GM23338 (cell line): ENCODE measurements around the gene HOXC4. TPM values are rescaled to one million over a fixed set of nuclear protein-coding genes. Genes with fewer than 3 reads are reported as not detected.
A peak's percentile ranks its signal among the peaks of the same experiment; 100 is the strongest.

Source experiments
- ATAC-seq: fragments of 200-7000 bp; cut with Tn5 transposase; 3 replicates; pipeline ENCODE4 v1.9.1; 2020
- DNase-seq: peaks from one replicate; pipeline ENCODE4 v3.0.0-alpha.2; 2015; ENCODE audit warnings: low spot score
- H2AFZ ChIP-seq: fragments of 200-600 bp; sonication (generic); 2 replicates; pipeline ENCODE4 v1.8.0; 2016; ENCODE audit warnings: antibody characterized with exemption, mild to moderate bottlenecking, moderate library complexity
- H3F3A ChIP-seq: fragments of 200-600 bp; sonication (generic); replicated peaks from 2 replicates; pipeline ENCODE4 v1.8.0; 2017; ENCODE audit warnings: antibody characterized with exemption, mixed run types, low read depth
- H3K27ac ChIP-seq: fragments of 200-600 bp; sonication (generic); 2 replicates; pipeline ENCODE4 v1.6.1; 2016; ENCODE audit warnings: low read depth
- H3K27me3 ChIP-seq: fragments of 200-600 bp; sonication (generic); 2 replicates; pipeline ENCODE4 v1.8.0; 2016; ENCODE audit warnings: mild to moderate bottlenecking, mixed run types, moderate library complexity; ENCODE audit not compliant: insufficient read depth
- H3K36me3 ChIP-seq: fragments of 200-600 bp; sonication (generic); 2 replicates; pipeline ENCODE4 v1.8.0; 2016; ENCODE audit warnings: mild to moderate bottlenecking; ENCODE audit not compliant: insufficient read depth
- H3K4me1 ChIP-seq: fragments of 200-600 bp; sonication (generic); 2 replicates; pipeline ENCODE4 v1.8.0; 2016; ENCODE audit warnings: mild to moderate bottlenecking, moderate library complexity; ENCODE audit not compliant: insufficient read depth
- H3K4me2 ChIP-seq: fragments of 200-600 bp; sonication (generic); 2 replicates; pipeline ENCODE4 v1.7.1; 2017; ENCODE audit warnings: mixed run types
- H3K4me3 ChIP-seq: fragments of 200-600 bp; sonication (generic); 2 replicates; pipeline ENCODE4 v1.6.1; 2016; ENCODE audit warnings: mixed run types
- H3K79me2 ChIP-seq: fragments of 200-600 bp; sonication (generic); replicated peaks from 2 replicates; pipeline ENCODE4 v1.8.0; 2017; ENCODE audit warnings: mild to moderate bottlenecking; ENCODE audit not compliant: insufficient read depth
- H3K9me2 ChIP-seq: fragments of 200-600 bp; sonication (generic); 2 replicates; pipeline ENCODE4 v1.8.0; 2017; ENCODE audit not compliant: insufficient read depth
- H4K20me1 ChIP-seq: fragments of 200-600 bp; sonication (generic); replicated peaks from 2 replicates; pipeline ENCODE4 v1.8.0; 2017; ENCODE audit warnings: mild to moderate bottlenecking; ENCODE audit not compliant: insufficient read depth
- H3K27ac Mint-ChIP-seq: 2 replicates; pipeline ENCODE4 v1.8.0; 2020; ENCODE audit warnings: inconsistent platforms, mild to moderate bottlenecking, moderate library complexity, mixed read lengths
- H3K27me3 Mint-ChIP-seq: 3 replicates; pipeline ENCODE4 v1.8.0; 2022; ENCODE audit warnings: low read depth, mild to moderate bottlenecking, moderate library complexity, mixed read lengths, inconsistent platforms; ENCODE audit not compliant: insufficient read depth, poor library complexity
- H3K36me3 Mint-ChIP-seq: 3 replicates; pipeline ENCODE4 v1.8.0; 2021; ENCODE audit warnings: low read depth, mild to moderate bottlenecking, inconsistent platforms, moderate library complexity, mixed read lengths
- H3K4me1 Mint-ChIP-seq: 3 replicates; pipeline ENCODE4 v1.8.0; 2020; ENCODE audit warnings: mild to moderate bottlenecking, inconsistent platforms, mixed read lengths
- H3K4me3 Mint-ChIP-seq: 3 replicates; pipeline ENCODE4 v1.8.0; 2021; ENCODE audit warnings: moderate library complexity, mild to moderate bottlenecking, inconsistent platforms, mixed read lengths
- H3K9me3 Mint-ChIP-seq: 3 replicates; pipeline ENCODE4 v1.8.0; 2020; ENCODE audit warnings: moderate library complexity, mild to moderate bottlenecking, inconsistent platforms, mixed read lengths
- EZH2 ChIP-seq: fragments of 200-600 bp; sonication (generic); IDR thresholded peaks from one replicate; pipeline ENCODE4 v1.8.0; 2017; ENCODE audit warnings: antibody characterized with exemption, mild to moderate bottlenecking, low read depth; ENCODE audit not compliant: unreplicated experiment
- NANOG ChIP-seq: IDR thresholded peaks from 2 replicates; pipeline ENCODE4 v1.6.1; 2016; ENCODE audit warnings: antibody characterized with exemption, borderline replicate concordance
- STAT1 ChIP-seq: IDR thresholded peaks from one replicate; pipeline ENCODE4 v1.6.1; 2016; ENCODE audit warnings: antibody characterized with exemption; ENCODE audit not compliant: unreplicated experiment
- ZNF114 ChIP-seq: fragments of 250-450 bp; sonication (Bioruptor Pico); IDR thresholded peaks from 2 replicates; pipeline ENCODE4 v1.5.0; 2020; ENCODE audit warnings: mild to moderate bottlenecking, moderate library complexity
- polyA plus RNA-seq: library from polyadenylated mRNA; unstranded; fragments of >200 nt; fragmentation: Nextera tagmentation; extraction: Ambion mirVana; gene quantifications from 2 replicates; pipeline ENCODE4 v1.2.1, GENCODE V29; 2016
- total RNA-seq: library from RNA; depleted of rRNA; stranded (reverse); fragments of >200 nt; shearing (Covaris generic); gene quantifications from 2 replicates; pipeline ENCODE4 v1.2.3, GENCODE V29; 2014
- TF ChIP-seq, protein P1 (sequence below): fragments of 250-450 bp; sonication (Bioruptor Pico); IDR thresholded peaks from 2 replicates; pipeline ENCODE4 v1.5.0; 2020; ENCODE audit warnings: mild to moderate bottlenecking, moderate library complexity

The HOXC4 gene
- total and polyA plus RNA-seq, 2 experiments from 2014 or later, result not detected

DNA sequence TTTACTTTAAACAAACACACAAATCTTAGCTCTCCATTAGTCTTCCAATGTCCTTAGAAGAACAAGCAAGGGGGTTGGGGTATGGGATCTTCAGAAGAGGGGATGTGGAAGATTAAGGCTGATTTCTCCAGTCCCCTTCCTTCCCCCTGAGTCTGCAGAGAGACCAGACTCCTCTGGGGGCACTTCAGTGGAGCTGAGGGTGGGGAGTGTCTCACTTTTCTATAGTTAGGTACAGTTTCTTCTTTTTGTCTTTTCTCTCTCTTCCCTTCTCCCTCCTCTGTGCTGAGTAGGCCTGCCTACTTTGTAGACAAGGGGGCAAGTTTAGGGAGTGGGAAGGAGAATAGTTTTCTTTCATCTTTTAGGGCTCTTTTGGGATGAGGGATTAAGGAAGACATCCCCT is 2.5 kb downstream of the HOXC4 start:
- no peaks in the 10 kb centered on the region for H3K9me2 ChIP-seq
- H3K79me2 ChIP-seq, result no peaks in the 10 kb centered on the region
- DNase-seq (no peak), ATAC-seq (no peak)
- no peak overlapping the region for H3K27ac ChIP-seq
- peaks cover 93% of the 10 kb centered on the region for H3K4me1 ChIP-seq
- no peaks in the 10 kb centered on the region for H3K36me3 Mint-ChIP-seq
- H3K4me1 Mint-ChIP-seq, result peaks cover 62% of the 10 kb centered on the region
- no peak overlapping the region for H2AFZ ChIP-seq
- H3K27me3 Mint-ChIP-seq, result peaks cover 99% of the 10 kb centered on the region
- peaks cover 100% of the 10 kb centered on the region for H3K27me3 ChIP-seq
- no peak overlapping the region for H3K4me3 Mint-ChIP-seq
- no peak for TF ChIP-seq ZNF114 (CRISPR knock-in tag)
- TF ChIP-seq EZH2, result peak; percentile 48
- TF ChIP-seq, protein P1, sequence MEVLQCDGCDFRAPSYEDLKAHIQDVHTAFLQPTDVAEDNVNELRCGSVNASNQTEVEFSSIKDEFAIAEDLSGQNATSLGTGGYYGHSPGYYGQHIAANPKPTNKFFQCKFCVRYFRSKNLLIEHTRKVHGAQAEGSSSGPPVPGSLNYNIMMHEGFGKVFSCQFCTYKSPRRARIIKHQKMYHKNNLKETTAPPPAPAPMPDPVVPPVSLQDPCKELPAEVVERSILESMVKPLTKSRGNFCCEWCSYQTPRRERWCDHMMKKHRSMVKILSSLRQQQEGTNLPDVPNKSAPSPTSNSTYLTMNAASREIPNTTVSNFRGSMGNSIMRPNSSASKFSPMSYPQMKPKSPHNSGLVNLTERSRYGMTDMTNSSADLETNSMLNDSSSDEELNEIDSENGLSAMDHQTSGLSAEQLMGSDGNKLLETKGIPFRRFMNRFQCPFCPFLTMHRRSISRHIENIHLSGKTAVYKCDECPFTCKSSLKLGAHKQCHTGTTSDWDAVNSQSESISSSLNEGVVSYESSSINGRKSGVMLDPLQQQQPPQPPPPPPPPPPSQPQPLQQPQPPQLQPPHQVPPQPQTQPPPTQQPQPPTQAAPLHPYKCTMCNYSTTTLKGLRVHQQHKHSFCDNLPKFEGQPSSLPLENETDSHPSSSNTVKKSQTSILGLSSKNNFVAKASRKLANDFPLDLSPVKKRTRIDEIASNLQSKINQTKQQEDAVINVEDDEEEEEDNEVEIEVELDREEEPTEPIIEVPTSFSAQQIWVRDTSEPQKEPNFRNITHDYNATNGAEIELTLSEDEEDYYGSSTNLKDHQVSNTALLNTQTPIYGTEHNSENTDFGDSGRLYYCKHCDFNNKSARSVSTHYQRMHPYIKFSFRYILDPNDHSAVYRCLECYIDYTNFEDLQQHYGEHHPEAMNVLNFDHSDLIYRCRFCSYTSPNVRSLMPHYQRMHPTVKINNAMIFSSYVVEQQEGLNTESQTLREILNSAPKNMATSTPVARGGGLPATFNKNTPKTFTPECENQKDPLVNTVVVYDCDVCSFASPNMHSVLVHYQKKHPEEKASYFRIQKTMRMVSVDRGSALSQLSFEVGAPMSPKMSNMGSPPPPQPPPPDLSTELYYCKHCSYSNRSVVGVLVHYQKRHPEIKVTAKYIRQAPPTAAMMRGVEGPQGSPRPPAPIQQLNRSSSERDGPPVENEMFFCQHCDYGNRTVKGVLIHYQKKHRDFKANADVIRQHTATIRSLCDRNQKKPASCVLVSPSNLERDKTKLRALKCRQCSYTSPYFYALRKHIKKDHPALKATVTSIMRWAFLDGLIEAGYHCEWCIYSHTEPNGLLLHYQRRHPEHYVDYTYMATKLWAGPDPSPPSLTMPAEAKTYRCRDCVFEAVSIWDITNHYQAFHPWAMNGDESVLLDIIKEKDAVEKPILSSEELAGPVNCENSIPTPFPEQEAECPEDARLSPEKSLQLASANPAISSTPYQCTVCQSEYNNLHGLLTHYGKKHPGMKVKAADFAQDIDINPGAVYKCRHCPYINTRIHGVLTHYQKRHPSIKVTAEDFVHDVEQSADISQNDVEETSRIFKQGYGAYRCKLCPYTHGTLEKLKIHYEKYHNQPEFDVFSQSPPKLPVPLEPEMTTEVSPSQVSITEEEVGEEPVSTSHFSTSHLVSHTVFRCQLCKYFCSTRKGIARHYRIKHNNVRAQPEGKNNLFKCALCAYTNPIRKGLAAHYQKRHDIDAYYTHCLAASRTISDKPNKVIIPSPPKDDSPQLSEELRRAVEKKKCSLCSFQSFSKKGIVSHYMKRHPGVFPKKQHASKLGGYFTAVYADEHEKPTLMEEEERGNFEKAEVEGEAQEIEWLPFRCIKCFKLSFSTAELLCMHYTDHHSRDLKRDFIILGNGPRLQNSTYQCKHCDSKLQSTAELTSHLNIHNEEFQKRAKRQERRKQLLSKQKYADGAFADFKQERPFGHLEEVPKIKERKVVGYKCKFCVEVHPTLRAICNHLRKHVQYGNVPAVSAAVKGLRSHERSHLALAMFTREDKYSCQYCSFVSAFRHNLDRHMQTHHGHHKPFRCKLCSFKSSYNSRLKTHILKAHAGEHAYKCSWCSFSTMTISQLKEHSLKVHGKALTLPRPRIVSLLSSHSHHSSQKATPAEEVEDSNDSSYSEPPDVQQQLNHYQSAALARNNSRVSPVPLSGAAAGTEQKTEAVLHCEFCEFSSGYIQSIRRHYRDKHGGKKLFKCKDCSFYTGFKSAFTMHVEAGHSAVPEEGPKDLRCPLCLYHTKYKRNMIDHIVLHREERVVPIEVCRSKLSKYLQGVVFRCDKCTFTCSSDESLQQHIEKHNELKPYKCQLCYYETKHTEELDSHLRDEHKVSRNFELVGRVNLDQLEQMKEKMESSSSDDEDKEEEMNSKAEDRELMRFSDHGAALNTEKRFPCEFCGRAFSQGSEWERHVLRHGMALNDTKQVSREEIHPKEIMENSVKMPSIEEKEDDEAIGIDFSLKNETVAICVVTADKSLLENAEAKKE (CRISPR knock-in tag), result no peak
- no peak overlapping the region for H3K27ac Mint-ChIP-seq
- H4K20me1 ChIP-seq, result peaks cover 25% of the 10 kb centered on the region; the same call in 1 of the 2 replicates
- peak overlapping the region; percentile 31 for H3K4me2 ChIP-seq
- no peaks in the 10 kb centered on the region; the same call in 1 of the 3 replicates for H3K9me3 Mint-ChIP-seq
- H3K4me3 ChIP-seq, result no peak overlapping the region
- peaks cover 54% of the 10 kb centered on the region for H3F3A ChIP-seq
- H3K36me3 ChIP-seq, result no peaks in the 10 kb centered on the region

GRCh38 chr12:54058128-54058768 is 4.6 kb downstream of the HOXC4 start:
- Histone ChIP-seq H3K27ac (no peak overlapping the region), H3K4me3 (no peak overlapping the region; the same call in 1 of the 2 replicates), H3K27me3 (peaks cover 100% of the 10 kb centered on the region), H2AFZ (no peak overlapping the region), H3K36me3 (no peaks in the 10 kb centered on the region), H3K4me2 (peak overlapping the region; percentile 68), H3F3A (peaks cover 36% of the 10 kb centered on the region), H3K79me2 (no peaks in the 10 kb centered on the region), H3K4me1 (peaks cover 87% of the 10 kb centered on the region), H4K20me1 (peaks cover 18% of the 10 kb centered on the region; the same call in 1 of the 2 replicates), H3K9me2 (no peaks in the 10 kb centered on the region)
- H3K4me3 Mint-ChIP-seq, result peak overlapping the region; percentile 11; the same call in 1 of the 3 replicates
- H3K27me3 Mint-ChIP-seq, result peaks cover 99% of the 10 kb centered on the region
- no peak overlapping the region for H3K27ac Mint-ChIP-seq
- ATAC-seq (peak; percentile 40), DNase-seq (no peak)
- H3K4me1 Mint-ChIP-seq, result peaks cover 58% of the 10 kb centered on the region
- H3K9me3 Mint-ChIP-seq, result no peaks in the 10 kb centered on the region; the same call in 2 of the 3 replicates
- H3K36me3 Mint-ChIP-seq, result no peaks in the 10 kb centered on the region
- TF ChIP-seq NANOG, result no peak
- no peak for TF ChIP-seq STAT1
- TF ChIP-seq, protein P1 (CRISPR knock-in tag), result no peak
